ENCODE data around the gene TCF19.
A peak's percentile ranks its signal among the peaks of the same experiment; 100 is the strongest.
"Not testable (repeated sequence)": the region's sequence is repeated elsewhere in the genome, so short reads cannot be mapped to it uniquely, and the experiment has no call there.

The TCF19 gene

DNA sequence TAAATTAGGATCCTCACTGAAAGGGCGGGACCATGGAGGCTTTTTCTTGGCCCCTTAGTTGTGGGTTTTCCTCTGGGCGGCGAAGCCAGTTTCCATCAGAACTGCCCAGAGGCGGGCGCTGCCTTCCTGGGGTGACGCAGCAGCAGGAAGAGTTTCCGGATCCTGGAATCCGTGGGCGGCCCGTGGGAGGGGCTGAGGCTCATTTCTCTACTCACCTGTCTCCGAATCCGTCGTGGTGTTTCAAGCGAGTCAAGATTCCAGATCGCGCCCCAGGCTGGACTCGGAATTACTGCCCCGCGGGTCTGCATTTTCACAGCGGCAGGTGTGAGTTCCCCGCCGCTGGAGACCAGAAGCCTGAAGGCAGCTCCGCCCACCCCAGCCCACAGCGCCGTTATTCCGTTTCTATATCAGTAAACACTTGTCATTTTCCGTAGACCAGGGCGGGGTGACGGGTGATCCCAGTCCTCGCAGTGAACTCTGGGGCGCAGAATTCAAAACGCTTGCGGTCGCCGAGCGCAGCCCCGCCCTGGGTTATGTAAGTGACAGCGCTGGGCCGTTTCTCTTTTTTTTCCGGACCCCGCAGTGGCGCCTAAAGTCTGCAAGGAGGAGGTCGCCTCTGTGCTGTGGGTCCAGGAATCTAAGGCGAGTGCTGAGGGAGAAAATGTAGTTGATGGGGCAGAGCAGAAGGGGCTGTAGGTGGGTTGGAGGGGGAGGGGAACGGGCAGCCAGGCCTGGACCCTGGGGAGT, 39.3 kb downstream of the TCF19 start:
- DNase-seq (ENCODE audit: low read depth), result peak; percentile 52
- TF ChIP-seq, protein P1, sequence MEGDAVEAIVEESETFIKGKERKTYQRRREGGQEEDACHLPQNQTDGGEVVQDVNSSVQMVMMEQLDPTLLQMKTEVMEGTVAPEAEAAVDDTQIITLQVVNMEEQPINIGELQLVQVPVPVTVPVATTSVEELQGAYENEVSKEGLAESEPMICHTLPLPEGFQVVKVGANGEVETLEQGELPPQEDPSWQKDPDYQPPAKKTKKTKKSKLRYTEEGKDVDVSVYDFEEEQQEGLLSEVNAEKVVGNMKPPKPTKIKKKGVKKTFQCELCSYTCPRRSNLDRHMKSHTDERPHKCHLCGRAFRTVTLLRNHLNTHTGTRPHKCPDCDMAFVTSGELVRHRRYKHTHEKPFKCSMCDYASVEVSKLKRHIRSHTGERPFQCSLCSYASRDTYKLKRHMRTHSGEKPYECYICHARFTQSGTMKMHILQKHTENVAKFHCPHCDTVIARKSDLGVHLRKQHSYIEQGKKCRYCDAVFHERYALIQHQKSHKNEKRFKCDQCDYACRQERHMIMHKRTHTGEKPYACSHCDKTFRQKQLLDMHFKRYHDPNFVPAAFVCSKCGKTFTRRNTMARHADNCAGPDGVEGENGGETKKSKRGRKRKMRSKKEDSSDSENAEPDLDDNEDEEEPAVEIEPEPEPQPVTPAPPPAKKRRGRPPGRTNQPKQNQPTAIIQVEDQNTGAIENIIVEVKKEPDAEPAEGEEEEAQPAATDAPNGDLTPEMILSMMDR (IDR thresholded peaks at IDR 0.05; ENCODE audit: control insufficient read depth, extremely low read depth, insufficient read depth), result peak; percentile 18; the same call in 1 of the 2 replicates
- H3K4me3 ChIP-seq (ENCODE audit: low read depth, low read length), result peak overlapping the region; percentile 64

DNA sequence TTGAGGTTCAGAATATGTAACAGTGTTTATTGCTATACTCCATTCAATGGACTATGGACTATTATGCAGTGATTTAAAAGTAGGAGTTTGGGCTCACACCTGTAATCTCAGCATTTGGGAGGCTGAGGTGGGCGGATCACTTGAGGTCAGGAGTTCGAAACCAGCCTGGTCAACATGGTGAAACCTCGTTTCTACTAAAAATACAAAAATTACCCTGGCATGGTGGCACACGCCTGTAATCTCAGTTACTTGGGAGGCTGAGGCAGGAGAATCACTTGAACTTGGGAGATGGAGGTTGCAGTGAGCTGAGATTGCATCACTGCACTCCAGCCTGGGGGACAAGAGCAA, 40.7 kb downstream of the TCF19 start:
- DNase-seq (ENCODE audit: low read depth); H3K4me3 ChIP-seq (ENCODE audit: low read depth, low read length): not testable (repeated sequence)

DNA sequence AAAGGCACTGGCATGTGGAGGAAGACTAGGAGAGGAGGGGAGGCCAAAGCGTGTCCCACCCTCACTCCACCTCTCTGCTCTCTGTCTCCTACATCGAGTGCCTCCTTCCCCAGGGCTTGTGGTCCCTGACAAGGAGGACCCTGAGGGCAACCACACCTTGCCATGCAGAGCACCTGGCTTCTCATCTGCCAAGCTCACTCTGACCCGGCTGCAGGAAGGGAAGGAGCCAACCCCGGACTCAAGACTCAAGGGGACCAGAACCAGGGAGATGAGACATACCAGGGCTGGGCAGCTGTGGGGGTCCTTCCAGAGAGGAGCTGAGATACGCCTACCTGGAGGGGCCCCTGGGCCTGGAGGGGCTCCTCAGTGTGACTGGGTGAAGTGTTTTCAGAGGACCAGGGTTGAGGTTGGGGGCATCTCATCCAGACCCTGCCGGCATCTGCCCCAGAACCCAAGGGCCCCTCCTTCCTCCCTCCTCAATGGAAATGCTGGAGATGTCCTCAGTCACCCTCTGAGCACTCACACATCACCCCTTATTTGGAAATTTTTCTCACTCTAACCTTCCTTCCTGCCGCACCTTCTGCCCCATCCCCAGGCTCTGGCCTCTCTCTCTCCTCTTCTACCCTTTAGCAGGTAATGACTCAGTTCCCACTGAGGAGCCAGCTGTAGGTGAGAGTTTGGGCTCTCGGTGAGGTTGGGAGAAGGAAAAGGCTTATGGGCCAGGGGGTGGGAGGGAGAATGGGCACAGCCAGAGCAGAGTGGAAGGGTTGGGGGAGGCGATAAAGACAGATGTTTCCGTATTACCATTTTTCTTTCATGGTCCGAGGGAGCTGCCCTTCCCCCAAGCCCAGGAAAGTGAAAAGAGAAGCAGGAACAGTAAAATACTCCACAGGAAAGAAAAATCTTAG, 44.1 kb downstream of the TCF19 start:
- DNase-seq (ENCODE audit: low read depth), result no peak
- TF ChIP-seq, protein P1 (IDR thresholded peaks at IDR 0.05; ENCODE audit: control insufficient read depth, extremely low read depth, insufficient read depth), result no peak
- peak overlapping the region; percentile 33 for H3K4me3 ChIP-seq (ENCODE audit: low read depth, low read length)

DNA sequence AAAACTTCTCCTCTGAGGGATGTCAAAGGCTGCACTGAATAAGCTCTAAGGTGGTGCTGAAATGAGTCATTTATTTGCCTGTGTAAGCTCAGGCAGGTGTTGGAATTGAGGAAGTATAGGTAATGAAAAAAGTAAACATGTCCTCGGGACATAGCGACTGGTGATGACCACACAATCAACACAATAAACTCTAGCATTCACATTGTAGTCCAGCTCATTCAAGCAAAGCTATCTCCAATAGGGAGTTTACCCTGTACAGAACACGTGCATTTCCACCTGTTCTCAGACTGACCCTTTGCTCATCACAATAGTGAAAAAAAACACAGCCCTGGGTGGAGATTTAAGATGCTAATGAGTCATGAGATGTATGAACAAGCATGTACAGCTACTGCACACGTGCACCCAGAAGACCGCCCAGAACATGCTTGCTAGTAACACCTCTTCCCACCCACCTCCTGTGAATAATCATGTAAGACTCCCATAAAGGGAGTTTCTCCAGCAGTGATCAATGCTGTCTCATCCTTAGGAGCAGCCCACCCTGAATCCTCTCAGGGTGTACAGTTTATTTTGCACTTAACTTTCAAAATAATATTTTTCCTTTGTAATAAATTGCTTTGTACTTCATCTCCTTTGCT, 45.1 kb downstream of the TCF19 start:
- peak overlapping the region; percentile 52 for H3K4me3 ChIP-seq (ENCODE audit: low read depth, low read length)
- TF ChIP-seq, protein P1 (IDR thresholded peaks at IDR 0.05; ENCODE audit: control insufficient read depth, extremely low read depth, insufficient read depth), result no peak
- DNase-seq (ENCODE audit: low read depth), result peak; percentile 97

DNA sequence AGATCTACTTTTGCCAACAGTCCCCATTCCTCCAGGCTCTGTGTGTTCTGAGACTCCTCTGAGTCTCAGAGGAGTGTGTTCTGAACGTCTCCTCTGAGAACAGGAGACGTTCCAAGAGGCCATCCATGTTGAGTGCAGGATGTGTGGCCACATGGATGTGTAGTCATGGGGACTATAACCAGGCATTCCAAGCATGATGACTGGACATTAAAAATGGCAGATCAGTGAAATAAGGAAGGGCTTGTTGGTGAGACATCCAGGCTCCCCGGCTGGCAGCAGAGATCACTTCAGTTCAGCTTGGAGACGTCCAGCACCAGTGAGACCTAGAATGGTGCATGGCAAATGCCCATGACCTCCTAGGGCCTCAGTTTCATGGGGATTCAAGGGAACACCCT, 46.4 kb downstream of the TCF19 start:
- peak overlapping the region; percentile 52 for H3K4me3 ChIP-seq (ENCODE audit: low read depth, low read length)
- no peak for DNase-seq (ENCODE audit: low read depth)
- TF ChIP-seq, protein P1 (IDR thresholded peaks at IDR 0.05; ENCODE audit: control insufficient read depth, extremely low read depth, insufficient read depth), result no peak

DNA sequence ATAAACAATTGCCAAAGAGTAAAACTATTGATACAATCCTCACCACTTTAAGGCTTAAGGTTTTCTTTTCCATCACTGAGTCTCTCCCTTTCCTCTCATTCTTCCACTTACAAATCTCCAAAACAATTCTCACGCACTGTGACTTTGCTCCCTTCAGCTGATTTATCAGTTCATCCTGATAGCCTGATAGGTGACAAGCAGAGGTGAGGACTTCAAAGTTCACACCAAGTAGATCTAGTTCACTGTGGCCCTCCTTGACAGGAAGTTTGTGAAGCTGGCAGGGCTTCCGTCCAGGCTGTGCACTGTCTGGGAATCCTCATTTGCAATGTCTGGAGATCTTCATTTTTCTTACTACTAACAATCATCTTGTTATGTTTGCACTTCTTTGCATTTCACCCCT, 47.2 kb downstream of the TCF19 start:
- DNase-seq (ENCODE audit: low read depth), result no peak
- no peak overlapping the region for H3K4me3 ChIP-seq (ENCODE audit: low read depth, low read length)
- TF ChIP-seq, protein P1 (IDR thresholded peaks at IDR 0.05; ENCODE audit: control insufficient read depth, extremely low read depth, insufficient read depth), result no peak

DNA sequence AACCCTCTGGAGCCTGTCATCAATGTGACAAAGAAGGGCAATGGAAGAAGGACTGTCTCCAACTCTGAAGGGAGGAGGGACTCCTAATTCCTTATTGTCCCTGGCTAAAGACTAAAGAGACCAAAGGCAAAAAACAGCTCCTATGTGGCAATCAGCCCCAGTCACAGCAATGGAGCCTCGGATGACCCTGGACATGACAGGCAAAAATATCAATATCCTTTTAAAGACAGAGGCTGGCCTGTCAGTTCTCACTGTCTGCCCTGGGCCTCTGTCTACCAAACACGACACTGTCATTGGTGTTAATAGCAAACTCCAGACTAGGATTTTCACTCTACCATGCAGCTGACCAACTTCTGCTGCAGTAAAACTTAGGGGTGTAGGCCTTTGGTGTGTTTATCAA, 50.1 kb downstream of the TCF19 start:
- no peak overlapping the region for H3K4me3 ChIP-seq (ENCODE audit: low read depth, low read length)
- TF ChIP-seq, protein P1 (IDR thresholded peaks at IDR 0.05; ENCODE audit: control insufficient read depth, extremely low read depth, insufficient read depth), result no peak
- DNase-seq (ENCODE audit: low read depth), result no peak
